Measurements from ENCODE around the gene TEN1. TPM values are rescaled to one million over a fixed set of nuclear protein-coding genes. Genes with fewer than 3 reads are reported as not detected.

Gene TEN1
- total and polyA plus RNA-seq, 2 of the 13 experiments (the other 11 are each of a cell fraction or from before 2014, with no cell fraction given): 18.0 to 21.3 TPM

DNA sequence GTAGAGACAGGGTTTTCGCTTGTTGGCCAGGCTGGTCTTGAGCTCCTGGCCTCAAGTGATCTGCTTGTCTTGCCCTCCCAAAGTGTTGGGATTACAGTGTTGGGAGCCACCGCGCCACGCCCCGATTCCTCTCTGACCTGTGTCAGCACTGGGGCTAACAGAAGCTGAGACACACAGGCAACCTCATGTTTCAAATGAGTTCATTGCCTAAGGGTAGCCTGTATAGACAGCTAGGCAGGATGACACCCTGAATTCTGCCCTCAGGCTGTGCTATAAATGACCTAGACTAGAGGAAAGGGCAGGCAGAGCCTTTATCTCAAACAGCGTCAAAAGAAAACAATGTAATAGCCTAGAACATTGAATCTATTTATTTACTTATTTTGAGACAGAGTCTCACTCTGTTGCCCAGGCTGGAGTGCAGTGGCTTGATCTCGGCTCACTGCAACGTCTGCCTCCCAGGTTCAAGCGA lies 19.3 kb downstream of the TEN1 start:
- Histone ChIP-seq H3K9ac (ENCODE audit: insufficient read depth, low read depth, low read length) (peak overlapping the region; percentile 74), H3K4me1 (ENCODE audit: insufficient read depth, low read length) (peaks cover 99% of the 10 kb centered on the region), H3K36me3 (replicated peaks in 1 of 2; ENCODE audit: control insufficient read depth in 1 of 2, insufficient read depth in 2 of 2, low read length in 2 of 2) (no peaks in the 10 kb centered on the region), H3K4me3 (replicated peaks in 1 of 3; ENCODE audit: insufficient read depth in 1 of 3, low read depth in 2 of 3, low read length in 3 of 3) (peak overlapping the region in 1 of 3 experiments; percentile 61; a peak in 3 of 6 replicates), H3K27ac (ENCODE audit: extremely low read length, insufficient read depth, low read length) (peak overlapping the region; percentile 94), H3K4me2 (ENCODE audit: low read depth, low read length) (peak overlapping the region; percentile 86), H3K79me2 (ENCODE audit: insufficient read depth, low read length) (no peaks in the 10 kb centered on the region), H4K20me1 (ENCODE audit: insufficient read depth, low read length) (no peaks in the 10 kb centered on the region), H3K27me3 (ENCODE audit: control insufficient read depth in 1 of 2, insufficient read depth in 2 of 2, low read length in 2 of 2) (no peaks in the 10 kb centered on the region), H3K9me3 (ENCODE audit: low read length) (no peaks in the 10 kb centered on the region), H2AFZ (ENCODE audit: low read length) (no peak overlapping the region)
- ATAC-seq (peak; percentile 43), FAIRE-seq (peak; percentile 75), DNase-seq (ENCODE audit: low spot score) (peak; percentile 80)
- intact Hi-C loops (cut with micrococcal nuclease; ENCODE audit: unreplicated experiment): loop anchor here (1.0 to 5.0 kb wide), 2 partner anchors 27 to 56 kb away; partner anchors contain the start of gene FBF1
- in situ Hi-C loops (cut with HindIII; ENCODE audit: extremely low pct_ligation_motif_present, low pct_unique_long_range_greater_than_20kb): no loop called here
- CTCF ChIA-PET (ENCODE audit: low intra/inter-chr PET ratio, low total read pairs): no interaction called here
- POLR2A ChIA-PET: interaction anchor here (0.7 to 14.3 kb wide), 16 partner anchors 10 to 218 kb away, joined by 3 to 481 read pairs (median 6); partner anchors contain the start of genes ACOX1, FBF1, MRPL38 and TEN1
- no TSS peak for BruUV-seq (replicated peaks)
- WGBS (ENCODE audit: low lambda C conversion rate): 3% methylated on average over 9 of the region's 9 CpGs
- TF ChIP-seq ZNF253 (CRISPR knock-in tag; IDR thresholded peaks at IDR 0.05; ENCODE audit: borderline replicate concordance): no peak
- TF ChIP-seq DNMT3B (CRISPR knock-in tag; conservative IDR thresholded peaks at IDR 0.05): no peak
- no peak for TF ChIP-seq JUND (CRISPR knock-in tag; IDR thresholded peaks at IDR 0.05)
- TF ChIP-seq, protein P1, sequence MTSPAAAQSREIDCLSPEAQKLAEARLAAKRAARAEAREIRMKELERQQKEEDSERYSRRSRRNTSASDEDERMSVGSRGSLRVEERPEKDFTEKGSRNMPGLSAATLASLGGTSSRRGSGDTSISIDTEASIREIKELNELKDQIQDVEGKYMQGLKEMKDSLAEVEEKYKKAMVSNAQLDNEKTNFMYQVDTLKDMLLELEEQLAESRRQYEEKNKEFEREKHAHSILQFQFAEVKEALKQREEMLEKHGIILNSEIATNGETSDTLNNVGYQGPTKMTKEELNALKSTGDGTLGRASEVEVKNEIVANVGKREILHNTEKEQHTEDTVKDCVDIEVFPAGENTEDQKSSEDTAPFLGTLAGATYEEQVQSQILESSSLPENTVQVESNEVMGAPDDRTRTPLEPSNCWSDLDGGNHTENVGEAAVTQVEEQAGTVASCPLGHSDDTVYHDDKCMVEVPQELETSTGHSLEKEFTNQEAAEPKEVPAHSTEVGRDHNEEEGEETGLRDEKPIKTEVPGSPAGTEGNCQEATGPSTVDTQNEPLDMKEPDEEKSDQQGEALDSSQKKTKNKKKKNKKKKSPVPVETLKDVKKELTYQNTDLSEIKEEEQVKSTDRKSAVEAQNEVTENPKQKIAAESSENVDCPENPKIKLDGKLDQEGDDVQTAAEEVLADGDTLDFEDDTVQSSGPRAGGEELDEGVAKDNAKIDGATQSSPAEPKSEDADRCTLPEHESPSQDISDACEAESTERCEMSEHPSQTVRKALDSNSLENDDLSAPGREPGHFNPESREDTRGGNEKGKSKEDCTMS (CRISPR knock-in tag; conservative IDR thresholded peaks at IDR 0.05): no peak
- TF ChIP-seq, protein P2, sequence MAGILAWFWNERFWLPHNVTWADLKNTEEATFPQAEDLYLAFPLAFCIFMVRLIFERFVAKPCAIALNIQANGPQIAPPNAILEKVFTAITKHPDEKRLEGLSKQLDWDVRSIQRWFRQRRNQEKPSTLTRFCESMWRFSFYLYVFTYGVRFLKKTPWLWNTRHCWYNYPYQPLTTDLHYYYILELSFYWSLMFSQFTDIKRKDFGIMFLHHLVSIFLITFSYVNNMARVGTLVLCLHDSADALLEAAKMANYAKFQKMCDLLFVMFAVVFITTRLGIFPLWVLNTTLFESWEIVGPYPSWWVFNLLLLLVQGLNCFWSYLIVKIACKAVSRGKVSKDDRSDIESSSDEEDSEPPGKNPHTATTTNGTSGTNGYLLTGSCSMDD (CRISPR knock-in tag; IDR thresholded peaks at IDR 0.05): no peak
- TF ChIP-seq, protein P3, sequence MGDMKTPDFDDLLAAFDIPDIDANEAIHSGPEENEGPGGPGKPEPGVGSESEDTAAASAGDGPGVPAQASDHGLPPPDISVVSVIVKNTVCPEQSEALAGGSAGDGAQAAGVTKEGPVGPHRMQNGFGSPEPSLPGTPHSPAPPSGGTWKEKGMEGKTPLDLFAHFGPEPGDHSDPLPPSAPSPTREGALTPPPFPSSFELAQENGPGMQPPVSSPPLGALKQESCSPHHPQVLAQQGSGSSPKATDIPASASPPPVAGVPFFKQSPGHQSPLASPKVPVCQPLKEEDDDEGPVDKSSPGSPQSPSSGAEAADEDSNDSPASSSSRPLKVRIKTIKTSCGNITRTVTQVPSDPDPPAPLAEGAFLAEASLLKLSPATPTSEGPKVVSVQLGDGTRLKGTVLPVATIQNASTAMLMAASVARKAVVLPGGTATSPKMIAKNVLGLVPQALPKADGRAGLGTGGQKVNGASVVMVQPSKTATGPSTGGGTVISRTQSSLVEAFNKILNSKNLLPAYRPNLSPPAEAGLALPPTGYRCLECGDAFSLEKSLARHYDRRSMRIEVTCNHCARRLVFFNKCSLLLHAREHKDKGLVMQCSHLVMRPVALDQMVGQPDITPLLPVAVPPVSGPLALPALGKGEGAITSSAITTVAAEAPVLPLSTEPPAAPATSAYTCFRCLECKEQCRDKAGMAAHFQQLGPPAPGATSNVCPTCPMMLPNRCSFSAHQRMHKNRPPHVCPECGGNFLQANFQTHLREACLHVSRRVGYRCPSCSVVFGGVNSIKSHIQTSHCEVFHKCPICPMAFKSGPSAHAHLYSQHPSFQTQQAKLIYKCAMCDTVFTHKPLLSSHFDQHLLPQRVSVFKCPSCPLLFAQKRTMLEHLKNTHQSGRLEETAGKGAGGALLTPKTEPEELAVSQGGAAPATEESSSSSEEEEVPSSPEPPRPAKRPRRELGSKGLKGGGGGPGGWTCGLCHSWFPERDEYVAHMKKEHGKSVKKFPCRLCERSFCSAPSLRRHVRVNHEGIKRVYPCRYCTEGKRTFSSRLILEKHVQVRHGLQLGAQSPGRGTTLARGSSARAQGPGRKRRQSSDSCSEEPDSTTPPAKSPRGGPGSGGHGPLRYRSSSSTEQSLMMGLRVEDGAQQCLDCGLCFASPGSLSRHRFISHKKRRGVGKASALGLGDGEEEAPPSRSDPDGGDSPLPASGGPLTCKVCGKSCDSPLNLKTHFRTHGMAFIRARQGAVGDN (CRISPR knock-in tag; IDR thresholded peaks at IDR 0.05): peak; percentile 77
- TF ChIP-seq ZFP1 (CRISPR knock-in tag; IDR thresholded peaks at IDR 0.05): no peak
- TF ChIP-seq ERF (CRISPR knock-in tag; IDR thresholded peaks at IDR 0.05): peak; percentile 43; the same call in 1 of the 2 replicates
- 0 out of 2 replicates have a peak, but pooled peaks have one; percentile 53 for TF ChIP-seq SP4 (CRISPR knock-in tag; IDR thresholded peaks at IDR 0.05)
- TF ChIP-seq, protein P4, sequence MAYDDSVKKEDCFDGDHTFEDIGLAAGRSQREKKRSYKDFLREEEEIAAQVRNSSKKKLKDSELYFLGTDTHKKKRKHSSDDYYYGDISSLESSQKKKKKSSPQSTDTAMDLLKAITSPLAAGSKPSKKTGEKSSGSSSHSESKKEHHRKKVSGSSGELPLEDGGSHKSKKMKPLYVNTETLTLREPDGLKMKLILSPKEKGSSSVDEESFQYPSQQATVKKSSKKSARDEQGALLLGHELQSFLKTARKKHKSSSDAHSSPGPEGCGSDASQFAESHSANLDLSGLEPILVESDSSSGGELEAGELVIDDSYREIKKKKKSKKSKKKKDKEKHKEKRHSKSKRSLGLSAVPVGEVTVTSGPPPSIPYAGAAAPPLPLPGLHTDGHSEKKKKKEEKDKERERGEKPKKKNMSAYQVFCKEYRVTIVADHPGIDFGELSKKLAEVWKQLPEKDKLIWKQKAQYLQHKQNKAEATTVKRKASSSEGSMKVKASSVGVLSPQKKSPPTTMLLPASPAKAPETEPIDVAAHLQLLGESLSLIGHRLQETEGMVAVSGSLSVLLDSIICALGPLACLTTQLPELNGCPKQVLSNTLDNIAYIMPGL (CRISPR knock-in tag; IDR thresholded peaks at IDR 0.05; ENCODE audit: borderline replicate concordance in 1 of 2, low read depth in 1 of 2): 0 out of 4 replicates have a peak, but pooled peaks of 1 of the 2 experiments have one; percentile 54
- TF ChIP-seq NR1H2 (CRISPR knock-in tag; IDR thresholded peaks at IDR 0.05; ENCODE audit: borderline replicate concordance, low read depth): no peak
- TF ChIP-seq ZSCAN21 (CRISPR knock-in tag; IDR thresholded peaks at IDR 0.05; ENCODE audit: borderline replicate concordance): 0 out of 2 replicates have a peak, but pooled peaks have one; percentile 47
- TF ChIP-seq HOXA7 (CRISPR knock-in tag; IDR thresholded peaks at IDR 0.05): no peak
- no peak for TF ChIP-seq ZNF7 (CRISPR knock-in tag; IDR thresholded peaks at IDR 0.05)
- TF ChIP-seq TBP (CRISPR knock-in tag; IDR thresholded peaks at IDR 0.05): no peak

All from HepG2 (cell line).